H1 (cell line): ENCODE measurements around the gene ARID5B. TPM values are rescaled to one million over a fixed set of nuclear protein-coding genes. Genes with fewer than 3 reads are reported as not detected.

ENCODE experiments used
- CTCF ChIA-PET: fragments of 300-600 bp; sonication (Branson Sonifier 250); formaldehyde crosslinking; loops from one replicate; lab custom pipeline; 2021; ENCODE audit not compliant: partially characterized antibody; lab: Charles Lee
- POLR2A ChIA-PET: fragments of 300-600 bp; sonication (Branson Sonifier 250); formaldehyde crosslinking; loops from one replicate; lab custom pipeline; 2021; ENCODE audit warnings: inconsistent platforms; ENCODE audit not compliant: partially characterized antibody; lab: Charles Lee
- DNase-seq, 2 experiments: peaks; one replicate each; pipeline versions ENCODE4 v3.0.0 to v3.0.0-alpha.2; 2010 to 2022; ENCODE audit warnings: low spot score in 2 of 2, low read depth in 1 of 2, mixed read lengths in 1 of 2
- FAIRE-seq: peaks from 2 replicates; lab custom pipeline; 2011; peaks lifted over from hg19 to GRCh38; lab: Jason Lieb, UNC
- H2AFZ ChIP-seq: 2 replicates; pipeline ENCODE4 v1.8.1; 2012; ENCODE audit warnings: low read length, inconsistent platforms
- H2AK5ac ChIP-seq: 2 replicates; pipeline ENCODE4 v1.6.1; 2013; ENCODE audit warnings: low read depth, low read length
- H2BK120ac ChIP-seq: replicated peaks from 2 replicates; pipeline ENCODE3; 2013; ENCODE audit warnings: low read depth, low read length, inconsistent platforms
- H2BK12ac ChIP-seq: 2 replicates; pipeline ENCODE4 v1.6.1; 2013; ENCODE audit warnings: low read depth, low read length
- H2BK15ac ChIP-seq: 2 replicates; pipeline ENCODE4 v1.6.1; 2013; ENCODE audit warnings: low read length
- H2BK20ac ChIP-seq: 2 replicates; pipeline ENCODE4 v1.6.1; 2013; ENCODE audit warnings: low read length
- H2BK5ac ChIP-seq: 2 replicates; pipeline ENCODE4 v1.6.1; 2013; ENCODE audit warnings: low read depth, low read length
- H3K14ac ChIP-seq: 2 replicates; pipeline ENCODE4 v1.6.1; 2013; ENCODE audit warnings: inconsistent platforms; ENCODE audit not compliant: insufficient read length
- H3K18ac ChIP-seq: 2 replicates; pipeline ENCODE4 v1.6.1; 2013; ENCODE audit warnings: low read length; ENCODE audit errors: extremely low read depth
- H3K23ac ChIP-seq: 2 replicates; pipeline ENCODE4 v1.6.1; 2013; ENCODE audit warnings: inconsistent platforms; ENCODE audit not compliant: insufficient read length
- H3K23me2 ChIP-seq: 2 replicates; pipeline ENCODE4 v1.6.1; 2013; ENCODE audit warnings: low read depth, low read length
- H3K27ac ChIP-seq: 2 replicates; pipeline ENCODE4 v1.6.1; 2011; ENCODE audit warnings: low read depth, low read length, inconsistent platforms
- H3K27me3 ChIP-seq, 4 experiments: replicated peaks in 1 of 4; 1 replicate in 1 of 4; 2 replicates in 3 of 4; pipeline versions ENCODE4 v1.6.1 to v1.8.1; 2011 to 2013; ENCODE audit warnings: low read length in 3 of 4, mild to moderate bottlenecking in 3 of 4, inconsistent platforms in 2 of 4, mixed read lengths in 2 of 4, moderate library complexity in 1 of 4; ENCODE audit not compliant: control insufficient read depth in 3 of 4, insufficient read depth in 3 of 4; ENCODE audit errors: extremely low read depth in 1 of 4
- H3K36me3 ChIP-seq, 4 experiments: 2 replicates each; pipeline versions ENCODE4 v1.6.1 to v1.8.1; 2011 to 2013; ENCODE audit warnings: mild to moderate bottlenecking in 4 of 4, low read length in 3 of 4, moderate library complexity in 2 of 4, control low read depth in 1 of 4, inconsistent platforms in 1 of 4; ENCODE audit not compliant: insufficient read depth in 4 of 4, control insufficient read depth in 2 of 4
- H3K4ac ChIP-seq: replicated peaks from 2 replicates; pipeline ENCODE3; 2013; ENCODE audit warnings: low read length, low read depth, mixed read lengths, inconsistent platforms; ENCODE audit not compliant: insufficient read length
- H3K4me1 ChIP-seq, 4 experiments: replicated peaks in 1 of 4; 1 replicate in 1 of 4; 2 replicates in 3 of 4; pipeline versions ENCODE4 v1.6.1 to v1.8.1; 2011 to 2013; ENCODE audit warnings: low read length in 3 of 4, inconsistent platforms in 2 of 4, mixed read lengths in 1 of 4; ENCODE audit not compliant: insufficient read depth in 4 of 4, control insufficient read depth in 3 of 4
- H3K4me2 ChIP-seq, 2 experiments: 2 replicates each; pipeline versions ENCODE4 v1.6.1 to v1.8.1; 2011 to 2013; ENCODE audit warnings: low read depth in 2 of 2, low read length in 2 of 2, control low read depth in 1 of 2, inconsistent platforms in 1 of 2, mild to moderate bottlenecking in 1 of 2; ENCODE audit not compliant: insufficient read depth in 1 of 2
- H3K4me3 ChIP-seq, 4 experiments: fragments of 200-600, 300-600 bp in 1 of 4; sonication (generic), shearing (Covaris generic), sonication (Bioruptor Twin) in 1 of 4; 2 replicates each; pipeline versions ENCODE4 v1.5.1 to v1.8.1; 2011 to 2016; ENCODE audit warnings: low read length in 4 of 4, low read depth in 3 of 4, control low read depth in 2 of 4, inconsistent platforms in 2 of 4, mild to moderate bottlenecking in 2 of 4, mixed read lengths in 1 of 4, moderate library complexity in 1 of 4; ENCODE audit not compliant: insufficient read depth in 2 of 4; ENCODE audit errors: extremely low read depth in 1 of 4
- H3K56ac ChIP-seq: replicated peaks from 2 replicates; pipeline ENCODE3; 2013; ENCODE audit warnings: low read depth, mild to moderate bottlenecking, mixed read lengths, low read length, inconsistent platforms; ENCODE audit not compliant: insufficient read length
- H3K79me1 ChIP-seq: 2 replicates; pipeline ENCODE4 v1.6.1; 2013; ENCODE audit warnings: low read depth, low read length, control low read depth
- H3K79me2 ChIP-seq, 2 experiments: 2 replicates each; pipeline versions ENCODE4 v1.6.1 to v1.8.1; 2012 to 2013; ENCODE audit warnings: low read length in 2 of 2, mild to moderate bottlenecking in 2 of 2, inconsistent platforms in 1 of 2; ENCODE audit not compliant: insufficient read depth in 2 of 2, control insufficient read depth in 1 of 2
- H3K9ac ChIP-seq, 4 experiments: replicated peaks in 1 of 4; 1 replicate in 1 of 4; 2 replicates in 3 of 4; pipeline versions ENCODE4 v1.6.1 to v1.8.1; 2011 to 2013; ENCODE audit warnings: low read depth in 3 of 4, low read length in 3 of 4, control low read depth in 2 of 4, mild to moderate bottlenecking in 2 of 4, moderate library complexity in 2 of 4, inconsistent platforms in 1 of 4; ENCODE audit errors: extremely low read depth in 1 of 4
- H3K9me3 ChIP-seq, 2 experiments: 2 replicates each; pipeline versions ENCODE4 v1.6.1 to v1.8.1; 2012 to 2013; ENCODE audit warnings: mild to moderate bottlenecking in 2 of 2, moderate library complexity in 2 of 2, control low read depth in 1 of 2, inconsistent platforms in 1 of 2, low read depth in 1 of 2, low read length in 1 of 2, mixed read lengths in 1 of 2; ENCODE audit not compliant: insufficient read depth in 2 of 2
- H4K20me1 ChIP-seq, 2 experiments: replicated peaks in 1 of 2; 2 replicates each; pipeline versions ENCODE3 to v1.8.1; 2011 to 2013; ENCODE audit warnings: inconsistent platforms in 2 of 2, low read length in 2 of 2, mild to moderate bottlenecking in 1 of 2; ENCODE audit not compliant: insufficient read depth in 2 of 2, control insufficient read depth in 1 of 2
- H4K5ac ChIP-seq: 2 replicates; pipeline ENCODE4 v1.6.1; 2013; ENCODE audit warnings: low read length, low read depth, mixed read lengths, inconsistent platforms; ENCODE audit not compliant: insufficient read length
- H4K8ac ChIP-seq: 2 replicates; pipeline ENCODE4 v1.8.0; 2013; ENCODE audit warnings: mild to moderate bottlenecking, moderate library complexity, low read length, inconsistent platforms; ENCODE audit not compliant: insufficient read depth; ENCODE audit errors: extremely low read depth
- H4K91ac ChIP-seq: replicated peaks from 2 replicates; pipeline ENCODE3; 2013; ENCODE audit warnings: low read length, mixed read lengths, inconsistent platforms; ENCODE audit not compliant: insufficient read length
- EGR1 ChIP-seq: IDR thresholded peaks from 2 replicates; pipeline ENCODE4 v1.6.1; 2011; ENCODE audit warnings: low read depth, low read length, borderline replicate concordance
- GABPA ChIP-seq: IDR thresholded peaks from 2 replicates; pipeline ENCODE4 v1.6.1; 2011; ENCODE audit warnings: mild to moderate bottlenecking, low read length, moderate library complexity, borderline replicate concordance; ENCODE audit not compliant: insufficient read depth
- HDAC2 ChIP-seq, 2 experiments: fragments of 300-600 bp in 1 of 2; sonication (generic) in 1 of 2; IDR thresholded peaks; 2 replicates each; pipeline ENCODE4 v1.6.1; 2011 to 2012; ENCODE audit warnings: low read depth in 2 of 2, low read length in 2 of 2, mild to moderate bottlenecking in 2 of 2, moderate library complexity in 2 of 2, borderline replicate concordance in 1 of 2, inconsistent platforms in 1 of 2
- KDM5A ChIP-seq: fragments of 200-600 bp; IDR thresholded peaks from 2 replicates; pipeline ENCODE4 v1.7.1; 2012; ENCODE audit warnings: mild to moderate bottlenecking, low read length, inconsistent platforms, mixed read lengths
- NRF1 ChIP-seq: IDR thresholded peaks from 2 replicates; pipeline ENCODE4 v1.6.1; 2011; ENCODE audit warnings: mild to moderate bottlenecking, low read depth, low read length, improper control_type of control experiment
- SAP30 ChIP-seq: fragments of 300-600 bp; sonication (generic); IDR thresholded peaks from 2 replicates; pipeline ENCODE4 v1.7.1; 2012; ENCODE audit warnings: low read length, moderate library complexity, mild to moderate bottlenecking, inconsistent platforms; ENCODE audit not compliant: insufficient read depth, insufficient replicate concordance
- SIN3A ChIP-seq, 2 experiments: IDR thresholded peaks in 1 of 2; conservative IDR thresholded peaks in 1 of 2; 2 replicates each; pipeline ENCODE4 v1.6.1; 2011 to 2012; ENCODE audit warnings: low read length in 2 of 2, improper control_type of control experiment in 1 of 2, low read depth in 1 of 2, mild to moderate bottlenecking in 1 of 2
- TAF1 ChIP-seq: IDR thresholded peaks from 2 replicates; pipeline ENCODE4 v1.6.1; 2011; ENCODE audit warnings: mild to moderate bottlenecking, low read depth, low read length
- TEAD4 ChIP-seq: IDR thresholded peaks from 2 replicates; pipeline ENCODE4 v1.6.1; 2012; ENCODE audit warnings: low read depth, low read length, inconsistent platforms, mixed read lengths
- WGBS, 2 experiments: shearing (Covaris generic) in 1 of 2; methylation state at CpG; one replicate each; pipeline versions ENCODE4 v1.1.6 to v1.1.7; 2013 to 2015; ENCODE audit warnings: low lambda C conversion rate in 2 of 2, mixed read lengths in 2 of 2, inconsistent platforms in 1 of 2, low coverage in 1 of 2, missing lambda C conversion rate in 1 of 2; ENCODE audit not compliant: insufficient replicate concordance in 2 of 2, insufficient coverage in 1 of 2, insufficient read length in 1 of 2; ENCODE audit errors: extremely low coverage in 1 of 2, missing lambda C conversion rate in 1 of 2; 5-methylcytosine and 5-hydroxymethylcytosine counted together
- polyA plus RNA-seq, 7 experiments: library from polyadenylated mRNA; depleted of rRNA in 3 of 7; stranded (reverse) in 5 of 7; unstranded in 2 of 7; fragments of >200 nt in 5 of 7; fragments of 200-250 nt in 2 of 7; gene quantifications; 1 replicate in 5 of 7; 2 replicates in 1 of 7; 4 replicates in 1 of 7; pipeline versions ENCODE4 v1.2.1 to v1.2.3, GENCODE V29; 2011 to 2013; ENCODE audit warnings: missing spikeins in 2 of 7, mixed read lengths in 2 of 7
- total RNA-seq: library from RNA; stranded (reverse); fragmentation: NEBNext Ultra II Directional; extraction: Animal tissue kit (Norgen Biotek cat#: 25700); gene quantifications from 2 replicates; pipeline ENCODE4 v1.2.1, GENCODE V29; 2021

Gene ARID5B
- total and polyA plus RNA-seq, 2 of the 8 experiments (the other 6 are each of a cell fraction or from before 2014, with no cell fraction given), result 0.21 to 1.1 TPM

GRCh38 chr10:61939902-61940301 lies 38.4 kb downstream of the ARID5B start:
- H3K4me1 ChIP-seq, result no peaks in the 10 kb centered on the region
- no peak overlapping the region for H4K5ac ChIP-seq
- no peak overlapping the region for H3K4me3 ChIP-seq
- TF ChIP-seq TAF1 (no peak), EGR1 (no peak), TEAD4 (no peak), SAP30 (no peak), GABPA (no peak), HDAC2 (IDR thresholded peaks at IDR 0.05; ENCODE audit: borderline replicate concordance in 1 of 2, low read depth in 2 of 2, low read length in 2 of 2) (no peak), NRF1 (no peak), SIN3A (conservative IDR thresholded peaks at IDR 0.05 in 1 of 2, IDR thresholded peaks at IDR 0.05 in 1 of 2; ENCODE audit: low read depth in 1 of 2, low read length in 2 of 2) (no peak), KDM5A (no peak)
- TF ChIP-seq, all 59 proteins: peak for 0
- Histone ChIP-seq H3K9me3 (no peaks in the 10 kb centered on the region), H3K27ac (no peak overlapping the region), H3K18ac (no peak overlapping the region), H2BK5ac (no peak overlapping the region), H3K4me2 (no peak overlapping the region), H3K23ac (no peak overlapping the region), H3K4ac (no peak overlapping the region), H2BK15ac (no peak overlapping the region), H3K56ac (no peak overlapping the region), H4K8ac (no peak overlapping the region), H2BK20ac (no peak overlapping the region), H3K36me3 (no peaks in the 10 kb centered on the region), H2BK120ac (no peak overlapping the region), H2AK5ac (no peak overlapping the region), H4K20me1 (no peaks in the 10 kb centered on the region), H2BK12ac (no peak overlapping the region), H3K14ac (no peak overlapping the region), H3K79me1 (no peaks in the 10 kb centered on the region), H4K91ac (no peak overlapping the region), H2AFZ (no peak overlapping the region), H3K9ac (no peak overlapping the region), H3K23me2 (peaks cover 1% of the 10 kb centered on the region; the same call in 1 of the 2 replicates), H3K27me3 (no peaks in the 10 kb centered on the region), H3K79me2 (no peaks in the 10 kb centered on the region)
- ChIA-PET CTCF (no interaction called here), POLR2A (no interaction called here)
- DNase-seq (no peak), FAIRE-seq (no peak)
- WGBS, 2 experiments, result 80% methylated on average over 3 of the region's 3 CpGs; no CpG with 5 or more reads in 1 of the 2 experiments
